PC-9 (cell line): ENCODE results near the gene CXXC5.

ENCODE experiments used
- CTCF ChIP-seq: fragments of 200-600 bp; sonication (generic); conservative IDR thresholded peaks from 2 replicates; pipeline ENCODE4 v1.6.1; 2017; ENCODE audit warnings: mixed run types, antibody characterized with exemption, mild to moderate bottlenecking, moderate library complexity
- EZH2 ChIP-seq: fragments of 200-600 bp; sonication (generic); IDR thresholded peaks from 2 replicates; pipeline ENCODE4 v1.8.0; 2017; ENCODE audit warnings: antibody characterized with exemption, low read depth

- TF ChIP-seq CTCF (no peak), EZH2 (no peak)
These were observed 1.1 kb upstream of the CXXC5 start for GRCh38 chr5:139646912-139647505.
